WTC11 (cell line): ENCODE measurements around the gene MTG1. TPM values are rescaled to one million over a fixed set of nuclear protein-coding genes. Genes with fewer than 3 reads are reported as not detected.

ENCODE experiments used
- ATAC-seq: fragments of 200-7000 bp; cut with Tn5 transposase; 2 replicates; pipeline ENCODE4 v1.10.0; 2021; ENCODE audit warnings: mild to moderate bottlenecking, moderate library complexity
- CTCF ChIA-PET: fragments of 300-600 bp; sonication (Branson Sonifier 250); formaldehyde crosslinking; loops from one replicate; lab custom pipeline; 2021; ENCODE audit warnings: antibody characterized with exemption; lab: Charles Lee
- POLR2A ChIA-PET: fragments of 350-600 bp; sonication (Branson Sonifier 250); formaldehyde crosslinking; loops from one replicate; lab custom pipeline; 2021; ENCODE audit warnings: antibody characterized with exemption; lab: Charles Lee
- DNase-seq: peaks from one replicate; pipeline ENCODE4 v3.0.0; 2021; ENCODE audit warnings: low spot score
- H3K27ac Mint-ChIP-seq: 2 replicates; pipeline ENCODE4 v1.8.0; 2021; ENCODE audit warnings: mixed read lengths
- H3K27me3 Mint-ChIP-seq: 2 replicates; pipeline ENCODE4 v1.8.0; 2021; ENCODE audit warnings: low read depth, mild to moderate bottlenecking, moderate library complexity, mixed read lengths
- H3K36me3 Mint-ChIP-seq: 2 replicates; pipeline ENCODE4 v1.8.0; 2021; ENCODE audit warnings: mixed read lengths
- H3K4me1 Mint-ChIP-seq: 2 replicates; pipeline ENCODE4 v1.8.0; 2022; ENCODE audit warnings: mixed read lengths
- H3K4me3 Mint-ChIP-seq: 2 replicates; pipeline ENCODE4 v1.8.0; 2021; ENCODE audit warnings: mild to moderate bottlenecking, moderate library complexity, mixed read lengths
- H3K9me3 Mint-ChIP-seq: 2 replicates; pipeline ENCODE4 v1.8.0; 2021; ENCODE audit warnings: mixed read lengths
- ERG ChIP-seq: fragments of 250-450 bp; sonication (Bioruptor Pico); IDR thresholded peaks from 2 replicates; pipeline ENCODE4 v1.8.0; 2021; ENCODE audit warnings: mild to moderate bottlenecking
- ETV6 ChIP-seq: sonication (generic); formaldehyde crosslinking; IDR thresholded peaks from 2 replicates; pipeline ENCODE4 v1.8.1; 2022; ENCODE audit warnings: mild to moderate bottlenecking, missing genetic modification reagents
- MLX ChIP-seq: sonication (generic); formaldehyde crosslinking; IDR thresholded peaks from 2 replicates; pipeline ENCODE4 v1.8.1; 2023; ENCODE audit warnings: mild to moderate bottlenecking, missing genetic modification reagents, moderate library complexity
- NFATC4 ChIP-seq: fragments of 250-450 bp; sonication (Bioruptor Pico); IDR thresholded peaks from 2 replicates; pipeline ENCODE4 v1.9.0; 2021; ENCODE audit warnings: mild to moderate bottlenecking
- NFYB ChIP-seq: sonication (generic); formaldehyde crosslinking; conservative IDR thresholded peaks from 2 replicates; pipeline ENCODE4 v1.8.0; 2022; ENCODE audit warnings: low read depth, missing genetic modification reagents
- SOX15 ChIP-seq: fragments of 250-450 bp; sonication (Bioruptor Pico); IDR thresholded peaks from 2 replicates; pipeline ENCODE4 v1.9.0; 2021; ENCODE audit warnings: mild to moderate bottlenecking
- SP1 ChIP-seq: sonication (generic); formaldehyde crosslinking; conservative IDR thresholded peaks from 2 replicates; pipeline ENCODE4 v1.8.1; 2022; ENCODE audit warnings: missing genetic modification reagents
- TEAD1 ChIP-seq: sonication (generic); formaldehyde crosslinking; IDR thresholded peaks from 2 replicates; pipeline ENCODE4 v1.8.0; 2022; ENCODE audit warnings: mild to moderate bottlenecking, missing genetic modification reagents
- TEAD4 ChIP-seq: sonication (generic); formaldehyde crosslinking; IDR thresholded peaks from 2 replicates; pipeline ENCODE4 v1.8.0; 2022; ENCODE audit warnings: mild to moderate bottlenecking, missing genetic modification reagents
- USF1 ChIP-seq: sonication (generic); formaldehyde crosslinking; IDR thresholded peaks from 2 replicates; pipeline ENCODE4 v1.8.0; 2022; ENCODE audit warnings: mild to moderate bottlenecking, missing genetic modification reagents
- ZBTB43 ChIP-seq: sonication (generic); formaldehyde crosslinking; IDR thresholded peaks from 2 replicates; pipeline ENCODE4 v1.8.1; 2023; ENCODE audit warnings: mild to moderate bottlenecking, missing genetic modification reagents
- ZNF317 ChIP-seq: sonication (generic); formaldehyde crosslinking; IDR thresholded peaks from 2 replicates; pipeline ENCODE4 v1.8.1; 2023; ENCODE audit warnings: low read depth, mild to moderate bottlenecking, moderate library complexity, missing genetic modification reagents, borderline replicate concordance
- ZNF396 ChIP-seq: fragments of 250-450 bp; sonication (Bioruptor Pico); IDR thresholded peaks from 2 replicates; pipeline ENCODE4 v1.8.0; 2021; ENCODE audit warnings: mild to moderate bottlenecking, moderate library complexity, borderline replicate concordance
- ZNF425 ChIP-seq: fragments of 250-450 bp; sonication (Bioruptor Pico); conservative IDR thresholded peaks from 2 replicates; pipeline ENCODE4 v1.9.0; 2021; ENCODE audit warnings: mild to moderate bottlenecking
- total RNA-seq: library from RNA; stranded (reverse); gene quantifications from 3 replicates; pipeline ENCODE4 v1.2.3, GENCODE V29; 2021

The MTG1 gene
- total RNA-seq, 1 experiment from 2014 or later: 63.0 TPM

DNA sequence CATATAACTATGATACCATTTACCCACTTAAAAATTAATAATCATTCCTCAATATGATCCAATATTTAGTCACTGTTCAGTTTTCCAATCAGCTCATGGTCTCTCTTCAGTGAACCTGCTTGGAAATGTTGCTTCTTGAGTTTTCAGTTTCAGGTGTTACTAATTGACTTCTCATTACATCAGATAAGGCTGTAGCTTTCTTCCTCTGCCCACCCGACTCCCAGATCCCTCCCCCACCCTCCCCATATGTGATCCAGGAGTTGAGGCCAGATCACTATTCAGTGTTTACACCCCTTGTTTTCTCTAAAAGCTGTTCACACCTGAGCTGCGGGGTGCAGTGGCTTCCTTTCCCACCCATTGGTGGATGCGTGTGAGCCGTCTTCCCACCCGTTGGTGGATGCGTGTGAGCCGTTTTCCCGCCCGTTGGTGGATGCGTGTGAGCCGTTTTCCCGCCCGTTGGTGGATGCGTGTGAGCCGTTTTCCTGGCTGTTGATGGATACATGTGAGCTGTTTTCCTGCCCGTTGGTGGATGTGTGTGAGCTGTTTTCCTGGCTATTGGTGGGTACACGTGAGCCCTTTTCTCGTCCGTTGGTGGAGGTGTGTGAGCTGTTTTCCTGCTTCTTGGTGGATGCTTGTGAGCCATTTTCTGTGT, 3.2 kb upstream of the MTG1 start:
- no peak for ATAC-seq
- H3K36me3 Mint-ChIP-seq: peaks cover 4% of the 10 kb centered on the region
- ChIA-PET CTCF (interaction anchor here (1.9 kb wide), 1 partner anchor 61 kb away, joined by 5 read pairs; no protein-coding TSS in a partner anchor), POLR2A (no interaction called here)
- TF ChIP-seq SP1 (CRISPR knock-in tag) (no peak), ZNF425 (CRISPR knock-in tag) (no peak), TEAD1 (CRISPR knock-in tag) (no peak), NFYB (CRISPR knock-in tag) (no peak), SOX15 (CRISPR knock-in tag) (no peak)
- H3K9me3 Mint-ChIP-seq: no peaks in the 10 kb centered on the region
- H3K27ac Mint-ChIP-seq: no peak overlapping the region
- no peak for DNase-seq
- H3K27me3 Mint-ChIP-seq: no peaks in the 10 kb centered on the region; the same call in 1 of the 2 replicates
- H3K4me1 Mint-ChIP-seq: peaks cover 11% of the 10 kb centered on the region
- no peak overlapping the region for H3K4me3 Mint-ChIP-seq

DNA sequence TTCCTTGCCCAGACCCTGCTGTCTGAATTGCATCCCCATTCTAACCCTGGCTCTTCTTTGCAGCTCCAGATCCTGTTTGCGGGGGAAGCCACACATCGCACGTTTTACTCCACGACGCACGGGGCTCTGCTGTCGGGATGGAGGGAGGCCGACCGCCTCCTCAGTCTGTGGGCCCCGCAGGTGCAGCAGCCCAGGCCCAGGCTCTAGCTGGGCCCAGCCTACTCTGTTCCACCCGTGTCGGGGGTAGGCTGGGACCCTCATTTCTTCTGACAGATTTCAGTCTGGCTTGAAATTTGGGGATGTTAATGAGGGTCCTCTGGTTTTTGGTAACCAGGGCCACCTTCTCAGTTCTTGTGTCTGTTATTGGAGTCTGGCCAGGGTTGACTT, 2.7 kb upstream of the MTG1 start:
- ChIA-PET CTCF (no interaction called here), POLR2A (no interaction called here)
- Mint-ChIP-seq H3K36me3 (peaks cover 4% of the 10 kb centered on the region), H3K4me1 (peaks cover 11% of the 10 kb centered on the region), H3K27me3 (no peaks in the 10 kb centered on the region; the same call in 1 of the 2 replicates), H3K4me3 (no peak overlapping the region), H3K27ac (no peak overlapping the region), H3K9me3 (no peaks in the 10 kb centered on the region)
- ATAC-seq: no peak
- no peak for TF ChIP-seq ERG (CRISPR knock-in tag)
- TF ChIP-seq ZNF317 (CRISPR knock-in tag): no peak
- no peak for DNase-seq

- POLR2A ChIA-PET: no interaction called here
- Mint-ChIP-seq H3K27ac (no peak overlapping the region), H3K27me3 (no peaks in the 10 kb centered on the region; the same call in 1 of the 2 replicates), H3K9me3 (no peaks in the 10 kb centered on the region), H3K36me3 (peaks cover 8% of the 10 kb centered on the region), H3K4me3 (no peak overlapping the region), H3K4me1 (peaks cover 11% of the 10 kb centered on the region)
- DNase-seq (no peak), ATAC-seq (no peak)
- CTCF ChIA-PET: interaction anchor here (1.0 kb wide), 1 partner anchor 145 kb away, joined by 3 read pairs; no protein-coding TSS in a partner anchor
- TF ChIP-seq NFATC4 (CRISPR knock-in tag): no peak
- no peak for TF ChIP-seq ZNF396
- no peak for TF ChIP-seq USF1
- TF ChIP-seq ETV6 (CRISPR knock-in tag): no peak
- no peak for TF ChIP-seq MLX (CRISPR knock-in tag)
- TF ChIP-seq SOX15 (CRISPR knock-in tag): no peak
- TF ChIP-seq TEAD4: no peak
- no peak for TF ChIP-seq ZBTB43
Observed at GRCh38 chr10:133391761-133392518, 2.0 kb upstream of the MTG1 start.
